GM06990 (cell line): ENCODE data around the gene SBNO2.

ENCODE experiments used
- DNase-seq: peaks from one replicate; pipeline ENCODE4 v3.0.0-alpha.2; 2011; ENCODE audit not compliant: insufficient read length; ENCODE audit errors: extremely low read depth
- H3K27me3 ChIP-seq: replicated peaks from 2 replicates; pipeline ENCODE4 v1.6.0; 2011; ENCODE audit warnings: low read length; ENCODE audit not compliant: control insufficient read depth, insufficient read depth
- H3K36me3 ChIP-seq: 2 replicates; pipeline ENCODE4 v1.5.1; 2011; ENCODE audit warnings: low read length; ENCODE audit not compliant: control insufficient read depth, insufficient read depth
- H3K4me3 ChIP-seq: replicated peaks from 2 replicates; pipeline ENCODE4 v1.5.1; 2011; ENCODE audit warnings: low read depth, mild to moderate bottlenecking, control low read depth, low read length
- CTCF ChIP-seq: IDR thresholded peaks from 2 replicates; pipeline ENCODE4 v1.5.1; 2011; ENCODE audit warnings: low read length, control low read depth, mild to moderate bottlenecking, inconsistent platforms; ENCODE audit not compliant: insufficient read depth, poor library complexity, severe bottlenecking

The SBNO2 gene

GRCh38 chr19:1073956-1074517 is 100.0 kb downstream of the SBNO2 start:
- peaks cover 32% of the 10 kb centered on the region for H3K36me3 ChIP-seq
- H3K4me3 ChIP-seq = peak overlapping the region; percentile 31
- TF ChIP-seq CTCF = no peak
- DNase-seq = no peak
- no peaks in the 10 kb centered on the region for H3K27me3 ChIP-seq

GRCh38 chr19:1073063-1073955 is 100.8 kb downstream of the SBNO2 start:
- Histone ChIP-seq H3K4me3 (no peak overlapping the region), H3K36me3 (peaks cover 31% of the 10 kb centered on the region), H3K27me3 (no peaks in the 10 kb centered on the region)
- DNase-seq = no peak
- no peak for TF ChIP-seq CTCF

GRCh38 chr19:1072371-1073015 is 101.6 kb downstream of the SBNO2 start:
- Histone ChIP-seq H3K36me3 (peaks cover 26% of the 10 kb centered on the region), H3K4me3 (no peak overlapping the region)
- no peak for TF ChIP-seq CTCF

GRCh38 chr19:1070931-1071791 is 102.9 kb downstream of the SBNO2 start:
- Histone ChIP-seq H3K4me3 (no peak overlapping the region), H3K27me3 (no peaks in the 10 kb centered on the region), H3K36me3 (peaks cover 26% of the 10 kb centered on the region)
- no peak for TF ChIP-seq CTCF
- no peak for DNase-seq

More at GRCh38 chr19:1072371-1073015, 101.6 kb downstream of the SBNO2 start:
- DNase-seq = no peak
- no peaks in the 10 kb centered on the region for H3K27me3 ChIP-seq

- Histone ChIP-seq H3K27me3 (no peaks in the 10 kb centered on the region), H3K4me3 (no peak overlapping the region), H3K36me3 (peaks cover 20% of the 10 kb centered on the region)
- no peak for TF ChIP-seq CTCF
- DNase-seq = no peak
These were observed 103.5 kb downstream of the SBNO2 start for GRCh38 chr19:1070576-1070930.
